ENCODE results near the gene PCARE. TPM values are rescaled to one million over a fixed set of nuclear protein-coding genes. Genes with fewer than 3 reads are reported as not detected.

Gene PCARE
- total and polyA plus RNA-seq, 2 experiments from 2014 or later = 2.2 TPM; not detected in 1

- H3K4me1 ChIP-seq (ENCODE audit: insufficient read depth) = no peaks in the 10 kb centered on the region
Observed at GRCh38 chr2:29047083-29047845, 27.1 kb downstream of the PCARE start.

GRCh38 chr2:29046321-29046720 is 28.0 kb downstream of the PCARE start:
- Histone ChIP-seq H3K36me3 (replicated peaks; ENCODE audit: insufficient read depth, low read depth) (no peaks in the 10 kb centered on the region), H3K9me2 (replicated peaks; ENCODE audit: insufficient read depth) (no peaks in the 10 kb centered on the region), H3K9me3 (ENCODE audit: low read depth) (no peaks in the 10 kb centered on the region), H3K4me3 (no peak overlapping the region), H4K20me1 (ENCODE audit: insufficient read depth, poor library complexity, severe bottlenecking) (no peaks in the 10 kb centered on the region), H3K4me1 (ENCODE audit: insufficient read depth) (no peaks in the 10 kb centered on the region), H2AFZ (no peak overlapping the region), H3K27me3 (no peaks in the 10 kb centered on the region), H3K79me2 (no peaks in the 10 kb centered on the region), H3K4me2 (no peak overlapping the region), H3K27ac (no peak overlapping the region)
- WGBS (ENCODE audit: low lambda C conversion rate, missing lambda C conversion rate) = 82% methylated on average over 2 of the region's 2 CpGs
- TF ChIP-seq EZH2 (IDR thresholded peaks at IDR 0.05; ENCODE audit: borderline replicate concordance) (no peak), EZH2phosphoT487 (IDR thresholded peaks at IDR 0.05; ENCODE audit: low read depth, severe bottlenecking, unreplicated experiment) (no peak), CTCF (IDR thresholded peaks at IDR 0.05; ENCODE audit: poor library complexity) (no peak)
- no peak for DNase-seq (ENCODE audit: low spot score)

More at GRCh38 chr2:29047083-29047845, 27.1 kb downstream of the PCARE start:
- Histone ChIP-seq H3K36me3 (replicated peaks; ENCODE audit: insufficient read depth, low read depth) (no peaks in the 10 kb centered on the region), H3K9me3 (ENCODE audit: low read depth) (no peaks in the 10 kb centered on the region), H3K27ac (no peak overlapping the region), H3K4me2 (no peak overlapping the region), H3K9me2 (replicated peaks; ENCODE audit: insufficient read depth) (no peaks in the 10 kb centered on the region), H4K20me1 (ENCODE audit: insufficient read depth, poor library complexity, severe bottlenecking) (no peaks in the 10 kb centered on the region), H3K79me2 (no peaks in the 10 kb centered on the region), H2AFZ (no peak overlapping the region), H3K27me3 (no peaks in the 10 kb centered on the region), H3K4me3 (no peak overlapping the region)
- TF ChIP-seq EZH2phosphoT487 (IDR thresholded peaks at IDR 0.05; ENCODE audit: low read depth, severe bottlenecking, unreplicated experiment) (no peak), EZH2 (IDR thresholded peaks at IDR 0.05; ENCODE audit: borderline replicate concordance) (no peak), CTCF (IDR thresholded peaks at IDR 0.05; ENCODE audit: poor library complexity) (no peak)
- DNase-seq (ENCODE audit: low spot score) = no peak
- WGBS (ENCODE audit: low lambda C conversion rate, missing lambda C conversion rate) = 86% methylated on average over 9 of the region's 9 CpGs

GRCh38 chr2:29044459-29044858 is 29.9 kb downstream of the PCARE start:
- no peak overlapping the region for H3K4me3 ChIP-seq
- no peaks in the 10 kb centered on the region for H3K9me3 ChIP-seq (ENCODE audit: low read depth)
- no peak overlapping the region for H3K4me2 ChIP-seq
- DNase-seq (ENCODE audit: low spot score) = no peak
- no peak overlapping the region for H2AFZ ChIP-seq
- TF ChIP-seq EZH2 (IDR thresholded peaks at IDR 0.05; ENCODE audit: borderline replicate concordance) (no peak), EZH2phosphoT487 (IDR thresholded peaks at IDR 0.05; ENCODE audit: low read depth, severe bottlenecking, unreplicated experiment) (no peak), CTCF (IDR thresholded peaks at IDR 0.05; ENCODE audit: poor library complexity) (no peak)
- H3K4me1 ChIP-seq (ENCODE audit: insufficient read depth) = no peaks in the 10 kb centered on the region
- H3K9me2 ChIP-seq (replicated peaks; ENCODE audit: insufficient read depth) = no peaks in the 10 kb centered on the region
- H3K36me3 ChIP-seq (replicated peaks; ENCODE audit: insufficient read depth, low read depth) = no peaks in the 10 kb centered on the region
- H3K27me3 ChIP-seq = no peaks in the 10 kb centered on the region
- H3K79me2 ChIP-seq = no peaks in the 10 kb centered on the region
- 89% methylated on average over 4 of the region's 4 CpGs for WGBS (ENCODE audit: low lambda C conversion rate, missing lambda C conversion rate)
- no peak overlapping the region for H3K27ac ChIP-seq
- H4K20me1 ChIP-seq (ENCODE audit: insufficient read depth, poor library complexity, severe bottlenecking) = no peaks in the 10 kb centered on the region
